HG02571 (cell line): ENCODE results near the gene MED25.

Experiments used
- ATAC-seq: cut with Tn5 transposase; IDR thresholded peaks from one replicate; pipeline ENCODE4 v1.9.1; 2021; ENCODE audit warnings: mild to moderate bottlenecking, moderate library complexity; ENCODE audit not compliant: unreplicated experiment

The MED25 gene

DNA sequence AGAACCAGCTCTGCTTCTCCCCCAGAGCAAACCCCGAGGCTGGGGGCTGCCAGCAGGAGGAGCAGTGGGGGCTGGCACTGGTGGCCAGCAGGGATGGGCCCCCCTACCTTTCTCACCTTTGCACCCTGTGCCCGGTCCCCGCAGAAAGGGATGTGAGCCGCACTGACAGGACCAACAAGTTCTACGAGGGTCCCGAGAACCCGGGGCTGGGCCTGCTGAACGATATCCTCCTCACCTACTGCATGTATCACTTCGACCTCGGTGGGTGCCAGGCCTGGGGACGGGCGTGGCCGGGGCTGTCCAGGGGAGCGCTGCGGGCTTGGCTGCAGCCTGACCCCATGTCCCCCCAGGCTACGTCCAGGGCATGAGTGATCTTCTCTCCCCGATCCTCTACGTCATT lies 66.0 kb downstream of the MED25 start:
- ATAC-seq, result no peak

DNA sequence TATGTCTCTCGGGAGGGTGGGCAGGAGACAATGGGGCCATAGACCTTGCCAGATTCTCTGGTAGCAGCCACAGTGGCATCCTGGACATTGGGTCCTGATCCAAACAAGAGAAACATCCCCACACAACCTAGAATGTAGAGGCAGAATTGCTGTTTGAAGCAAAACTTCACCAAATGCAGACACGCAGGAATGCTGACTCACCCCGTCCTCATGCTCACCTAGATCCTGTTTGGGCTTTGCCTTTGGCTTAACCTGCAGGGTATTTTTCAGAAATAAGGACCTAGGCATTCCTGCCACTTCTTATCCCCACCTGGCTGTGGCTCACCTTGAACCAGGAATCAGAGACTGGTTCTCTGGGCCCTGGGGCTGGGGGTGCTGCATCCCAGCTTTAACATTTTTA lies 66.7 kb downstream of the MED25 start:
- ATAC-seq, result no peak
